AG04449 (cell line): ENCODE measurements around the gene SND1.

ENCODE experiments used
- CTCF ChIA-PET: fragments of 350-600 bp; formaldehyde crosslinking; extraction: SDS; loops from one replicate; lab custom pipeline; 2021; ENCODE audit warnings: antibody characterized with exemption; lab: Yijun Ruan, JAX
- POLR2A ChIA-PET: fragments of 400-600, 350-600 bp; formaldehyde crosslinking; extraction: SDS; loops from one replicate; lab custom pipeline; 2020; ENCODE audit warnings: antibody characterized with exemption, inconsistent platforms; lab: Yijun Ruan, JAX
- DNase-seq: peaks from one replicate; pipeline ENCODE4 v3.0.0-alpha.2; 2010; ENCODE audit warnings: low read depth, low spot score
- H3K4me3 ChIP-seq: 2 replicates; pipeline ENCODE4 v1.5.1; 2011; ENCODE audit warnings: low read depth, mild to moderate bottlenecking, control low read depth, low read length
- CTCF ChIP-seq: IDR thresholded peaks from one replicate; pipeline ENCODE4 v1.5.1; 2011; ENCODE audit warnings: mild to moderate bottlenecking, moderate library complexity, low read length, control low read depth, inconsistent platforms; ENCODE audit not compliant: insufficient read depth; ENCODE audit errors: missing control alignments

Gene SND1

GRCh38 chr7:127887631-127888030 lies 235.6 kb downstream of the SND1 start:
- CTCF ChIA-PET, result no interaction called here
- no peak overlapping the region for H3K4me3 ChIP-seq
- DNase-seq, result no peak
- POLR2A ChIA-PET, result no interaction called here
- no peak for TF ChIP-seq CTCF

GRCh38 chr7:127888411-127888810 lies 236.4 kb downstream of the SND1 start:
- TF ChIP-seq CTCF, result no peak
- no peak for DNase-seq
- ChIA-PET CTCF (no interaction called here), POLR2A (no interaction called here)
- no peak overlapping the region for H3K4me3 ChIP-seq

GRCh38 chr7:127888825-127889224 lies 236.8 kb downstream of the SND1 start:
- H3K4me3 ChIP-seq, result no peak overlapping the region
- DNase-seq, result no peak
- ChIA-PET CTCF (no interaction called here), POLR2A (no interaction called here)
- no peak for TF ChIP-seq CTCF

- no peak overlapping the region for H3K4me3 ChIP-seq
- no peak for DNase-seq
- POLR2A ChIA-PET, result no interaction called here
- TF ChIP-seq CTCF, result no peak
- CTCF ChIA-PET, result interaction anchor here (1.2 kb wide), 1 partner anchor 9 kb away, joined by 3 read pairs; no protein-coding TSS in a partner anchor
Observed at GRCh38 chr7:127889677-127890076, 237.7 kb downstream of the SND1 start.

GRCh38 chr7:127890726-127891125 lies 238.7 kb downstream of the SND1 start:
- no peak for TF ChIP-seq CTCF
- POLR2A ChIA-PET, result no interaction called here
- CTCF ChIA-PET, result interaction anchor here (1.2 kb wide), 1 partner anchor 10 kb away, joined by 3 read pairs; no protein-coding TSS in a partner anchor
- no peak for DNase-seq
- no peak overlapping the region for H3K4me3 ChIP-seq

- no peak for TF ChIP-seq CTCF
- no peak for DNase-seq
- H3K4me3 ChIP-seq, result no peak overlapping the region
- ChIA-PET POLR2A (no interaction called here), CTCF (no interaction called here)
Observed at GRCh38 chr7:127891144-127891543, 239.2 kb downstream of the SND1 start.
